GM12874 (cell line): ENCODE data around the gene SDK1.

Experiments used
- TF ChIP-seq, protein P1 (sequence below): IDR thresholded peaks from 2 replicates; pipeline ENCODE4 v1.5.1; 2011; ENCODE audit warnings: low read depth, mild to moderate bottlenecking, control low read depth, low read length, moderate library complexity; ENCODE audit not compliant: insufficient read depth

The SDK1 gene

DNA sequence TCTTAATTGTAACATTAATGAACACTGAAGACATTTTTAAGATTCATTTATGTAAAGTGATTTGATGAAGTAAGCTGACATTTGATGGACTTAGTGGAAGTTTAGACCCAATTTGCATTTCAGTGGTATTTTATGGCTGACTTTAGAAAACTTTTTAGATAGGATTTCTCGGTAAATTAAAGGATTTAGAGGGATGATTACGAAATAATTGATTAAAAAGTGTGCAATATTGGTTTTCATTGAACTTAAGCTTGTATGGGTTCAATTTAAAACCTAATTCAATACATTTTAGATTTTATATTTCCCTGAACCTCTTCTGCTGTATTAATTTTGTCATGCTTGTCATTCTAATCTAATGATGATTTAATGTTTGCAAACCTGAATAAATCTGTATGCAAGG, 135.1 kb downstream of the SDK1 start:
- TF ChIP-seq, protein P1, sequence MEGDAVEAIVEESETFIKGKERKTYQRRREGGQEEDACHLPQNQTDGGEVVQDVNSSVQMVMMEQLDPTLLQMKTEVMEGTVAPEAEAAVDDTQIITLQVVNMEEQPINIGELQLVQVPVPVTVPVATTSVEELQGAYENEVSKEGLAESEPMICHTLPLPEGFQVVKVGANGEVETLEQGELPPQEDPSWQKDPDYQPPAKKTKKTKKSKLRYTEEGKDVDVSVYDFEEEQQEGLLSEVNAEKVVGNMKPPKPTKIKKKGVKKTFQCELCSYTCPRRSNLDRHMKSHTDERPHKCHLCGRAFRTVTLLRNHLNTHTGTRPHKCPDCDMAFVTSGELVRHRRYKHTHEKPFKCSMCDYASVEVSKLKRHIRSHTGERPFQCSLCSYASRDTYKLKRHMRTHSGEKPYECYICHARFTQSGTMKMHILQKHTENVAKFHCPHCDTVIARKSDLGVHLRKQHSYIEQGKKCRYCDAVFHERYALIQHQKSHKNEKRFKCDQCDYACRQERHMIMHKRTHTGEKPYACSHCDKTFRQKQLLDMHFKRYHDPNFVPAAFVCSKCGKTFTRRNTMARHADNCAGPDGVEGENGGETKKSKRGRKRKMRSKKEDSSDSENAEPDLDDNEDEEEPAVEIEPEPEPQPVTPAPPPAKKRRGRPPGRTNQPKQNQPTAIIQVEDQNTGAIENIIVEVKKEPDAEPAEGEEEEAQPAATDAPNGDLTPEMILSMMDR, result no peak

DNA sequence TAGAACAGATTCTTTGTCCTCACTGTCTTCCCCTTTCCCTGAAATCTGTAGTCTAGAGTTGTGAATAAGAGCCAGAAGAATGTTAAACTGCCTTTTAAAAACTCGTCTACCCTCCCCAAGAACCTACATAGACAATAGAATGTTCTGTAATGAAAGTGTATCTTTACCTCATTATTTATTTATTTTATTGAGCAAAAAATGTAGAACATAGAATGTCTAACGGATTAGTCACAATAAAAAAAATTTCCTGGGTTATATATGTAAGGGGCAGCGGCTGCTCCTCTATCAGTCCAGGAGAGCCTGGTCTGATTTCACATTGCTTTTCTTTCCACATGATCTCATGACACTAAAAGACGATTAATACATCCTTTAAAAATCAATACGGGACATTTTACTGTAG, 135.7 kb downstream of the SDK1 start:
- TF ChIP-seq, protein P1, result no peak

DNA sequence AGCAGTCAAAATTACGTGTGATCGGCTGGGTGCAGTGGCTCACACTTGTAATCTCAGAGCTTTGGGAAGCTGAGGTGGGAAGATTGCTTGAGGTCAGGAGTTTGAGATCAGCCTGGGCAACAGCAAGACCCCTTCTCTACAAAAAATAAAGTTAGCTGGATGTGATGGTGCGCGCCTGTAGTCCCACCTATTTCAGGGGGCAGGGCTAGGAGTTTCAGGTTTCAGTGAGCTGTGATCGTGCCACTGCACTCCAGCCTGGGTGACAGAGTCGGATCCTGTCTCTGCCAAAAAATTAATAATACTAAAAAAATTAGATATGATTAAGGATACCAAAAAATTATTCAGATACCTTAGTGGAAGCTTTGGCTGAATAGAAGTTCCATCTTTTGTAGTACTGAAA, 136.4 kb downstream of the SDK1 start:
- TF ChIP-seq, protein P1, result no peak

DNA sequence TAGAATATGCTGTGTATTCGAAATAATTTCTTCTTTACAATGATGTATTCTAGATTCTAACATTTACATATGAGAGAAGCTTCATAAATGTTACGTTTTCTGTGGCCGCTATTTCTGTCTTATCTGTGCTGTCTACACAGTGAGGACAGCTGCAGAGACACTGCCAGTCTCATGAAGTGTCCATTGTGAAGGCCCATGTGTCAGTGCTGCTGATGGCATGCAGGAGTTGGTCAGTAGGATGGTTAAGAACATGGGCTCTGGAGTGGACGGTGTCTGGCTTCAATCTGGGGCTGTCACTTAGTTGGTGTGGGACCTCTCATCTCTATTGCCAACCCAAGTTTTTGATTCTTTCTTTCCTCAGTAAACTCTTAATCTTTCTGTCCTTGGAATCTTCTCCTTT, 137.3 kb downstream of the SDK1 start:
- TF ChIP-seq, protein P1, result no peak

DNA sequence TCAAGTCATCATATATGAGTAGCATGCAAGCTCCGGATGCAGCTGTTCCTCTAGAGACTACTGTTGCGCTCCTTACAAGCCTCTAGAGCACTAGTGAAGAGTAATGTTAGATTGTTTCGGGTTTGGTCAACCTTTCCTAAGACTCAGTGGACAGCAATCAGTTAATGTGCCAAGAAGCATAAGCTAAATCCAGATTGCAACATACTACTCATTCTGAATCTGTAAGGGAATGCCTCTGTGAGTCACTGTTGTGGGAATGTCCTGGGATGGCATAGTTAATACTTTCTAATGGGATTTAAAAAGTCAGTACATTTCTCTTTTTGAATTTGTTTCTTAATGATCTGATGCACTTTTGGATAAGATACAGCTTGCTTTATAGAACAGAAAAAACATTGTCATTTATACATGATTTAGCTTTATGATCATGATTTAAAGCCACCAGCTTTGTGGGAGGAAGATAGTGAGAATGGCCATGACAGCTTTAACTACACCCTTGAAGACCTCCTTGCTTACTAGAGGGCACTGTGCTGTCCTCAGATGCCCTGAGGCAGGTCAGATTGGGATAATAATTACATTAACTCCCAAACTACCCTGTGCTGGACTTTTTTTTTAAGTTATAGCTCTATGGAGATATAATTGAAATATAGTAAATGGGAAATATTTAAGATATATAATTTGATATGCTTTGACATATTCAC, 138.4 kb downstream of the SDK1 start:
- TF ChIP-seq, protein P1, result no peak

DNA sequence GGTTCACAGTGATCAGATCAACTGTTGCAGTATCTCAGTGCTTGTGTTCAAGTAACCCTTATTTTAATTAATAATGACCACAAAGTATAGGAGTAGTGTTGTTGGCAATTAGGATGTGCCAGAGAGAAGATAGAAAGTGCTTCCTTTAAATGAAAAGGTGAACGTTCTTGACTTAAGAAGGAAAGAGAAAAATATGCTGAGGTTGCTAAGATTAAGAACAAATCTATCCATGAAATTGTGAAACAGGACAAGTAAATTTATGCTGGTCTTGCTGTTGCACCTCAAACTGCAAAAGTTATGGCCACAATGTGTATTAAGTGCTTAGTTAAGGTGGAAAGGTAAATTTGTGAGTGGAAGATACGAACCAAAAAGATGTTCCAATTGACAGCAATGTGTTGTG, 139.5 kb downstream of the SDK1 start:
- TF ChIP-seq, protein P1, result no peak

DNA sequence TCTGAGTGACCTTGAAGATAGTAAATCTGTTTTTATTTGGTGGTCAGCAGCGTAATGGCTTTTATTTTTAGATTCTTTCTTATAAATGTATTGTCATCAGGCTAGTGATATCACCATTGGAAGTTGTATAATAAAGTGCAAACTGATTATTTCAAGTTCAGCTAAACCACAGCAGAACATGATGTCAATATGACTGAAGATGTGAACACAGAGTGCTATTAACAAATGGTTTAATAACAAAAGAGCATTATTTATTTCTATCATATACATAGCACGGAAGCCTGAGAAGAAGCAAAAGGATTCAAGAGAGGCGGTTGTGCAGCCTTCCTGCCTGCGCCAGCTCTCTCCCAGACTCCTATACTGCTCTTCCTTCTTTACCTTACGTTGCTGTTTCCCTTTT, 142.7 kb downstream of the SDK1 start:
- TF ChIP-seq, protein P1, result no peak
